Right lung (tissue), 10 donors: Measurements from ENCODE around the gene DNAAF5. TPM values are rescaled to one million over a fixed set of nuclear protein-coding genes. Genes with fewer than 3 reads are reported as not detected.
A peak's percentile ranks its signal among the peaks of the same experiment; 100 is the strongest.

Experiments used
- DNase-seq, 2 donors: peaks; one replicate each; pipeline ENCODE4 v3.0.0-alpha.2; 2013
- long read RNA-seq, 8 donors: transcript quantifications; one replicate each; lab custom pipeline, GENCODE V29; 2026
- polyA plus RNA-seq, 5 donors: library from polyadenylated mRNA; unstranded; fragments of 120-200 nt; gene quantifications; one replicate each; pipeline versions ENCODE4 v1.2.1 to v1.2.3, GENCODE V29; 2013; ENCODE audit warnings: inconsistent platforms in 1 of 5, low replicate concordance in 1 of 5; ENCODE audit not compliant: insufficient read length in 5 of 5, insufficient read depth in 1 of 5

DNAAF5 gene
- 10 to 100 TPM; 21.7 to 27.9 (median 24.6) TPM for polyA plus RNA-seq
- long read RNA-seq, donor 1, transcript DNAAF5-201 (13 exons, 3,410 nt): major isoform, 12 of 20 reads
- long read RNA-seq, donor 1, partial matches to known transcripts: 8 of 20 reads
- long read RNA-seq, donor 1, other reads (novel, unspliced or antisense): 0 of 20 reads
- long read RNA-seq, donor 2, partial matches to known transcripts: 0 of 7 reads
- long read RNA-seq, donor 2, other reads (novel, unspliced or antisense): 0 of 7 reads
- long read RNA-seq, donor 3, transcript DNAAF5-206 (2 exons, 298 nt): major isoform, 5 of 7 reads
- long read RNA-seq, donor 3, partial matches to known transcripts: 0 of 7 reads
- long read RNA-seq, donor 3, other reads (novel, unspliced or antisense): 0 of 7 reads
- long read RNA-seq, donor 4, partial matches to known transcripts: 0 of 5 reads
- long read RNA-seq, donor 4, other reads (novel, unspliced or antisense): 0 of 5 reads
- long read RNA-seq, donor 5, transcript DNAAF5-201 (13 exons, 3,410 nt): major isoform, 6 of 8 reads
- long read RNA-seq, donor 5, partial matches to known transcripts: 0 of 8 reads
- long read RNA-seq, donor 5, other reads (novel, unspliced or antisense): 0 of 8 reads
- long read RNA-seq, donor 6, transcript DNAAF5-201 (13 exons, 3,410 nt): major isoform, 10 of 20 reads
- long read RNA-seq, donor 6, partial matches to known transcripts: 6 of 20 reads
- long read RNA-seq, donor 6, other reads (novel, unspliced or antisense): 0 of 20 reads
- long read RNA-seq, donor 7, partial matches to known transcripts: 0 of 4 reads
- long read RNA-seq, donor 7, other reads (novel, unspliced or antisense): 0 of 4 reads
- long read RNA-seq, donor 8, partial matches to known transcripts: 0 of 3 reads
- long read RNA-seq, donor 8, other reads (novel, unspliced or antisense): 0 of 3 reads

GRCh38 chr7:726084-726853, at the start of gene DNAAF5:
Gene DNAAF5, plus strand, starts transcription at chr7:726699. Its CDS starts 22 bp downstream, at chr7:726721.
- peak; percentile 71 to 74 for DNase-seq

DNA sequence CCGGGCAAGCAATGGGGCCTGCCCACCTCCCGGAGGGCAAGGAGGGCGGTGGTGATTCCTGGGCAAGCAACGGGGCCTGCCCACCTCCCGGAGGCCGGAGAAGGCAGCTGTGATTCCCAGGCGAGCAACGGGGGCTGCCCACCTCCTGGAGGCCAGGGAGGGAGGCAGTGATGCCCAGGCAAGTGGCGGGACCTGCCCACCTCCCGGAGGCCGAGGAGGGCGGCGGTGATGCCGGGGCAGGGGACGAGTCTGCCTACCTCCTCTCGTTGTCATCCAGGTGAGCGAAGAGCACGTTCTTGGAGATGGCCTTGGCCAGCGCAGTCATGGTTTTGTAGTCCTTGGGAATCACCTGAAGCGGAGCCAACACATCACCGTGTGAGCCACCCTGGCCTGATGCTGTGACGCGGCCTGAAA, 49.5 kb upstream of the DNAAF5 start:
- no peak for DNase-seq

- DNase-seq: no peak
These were observed 45.9 kb upstream of the DNAAF5 start for GRCh38 chr7:680411-681127.

DNA sequence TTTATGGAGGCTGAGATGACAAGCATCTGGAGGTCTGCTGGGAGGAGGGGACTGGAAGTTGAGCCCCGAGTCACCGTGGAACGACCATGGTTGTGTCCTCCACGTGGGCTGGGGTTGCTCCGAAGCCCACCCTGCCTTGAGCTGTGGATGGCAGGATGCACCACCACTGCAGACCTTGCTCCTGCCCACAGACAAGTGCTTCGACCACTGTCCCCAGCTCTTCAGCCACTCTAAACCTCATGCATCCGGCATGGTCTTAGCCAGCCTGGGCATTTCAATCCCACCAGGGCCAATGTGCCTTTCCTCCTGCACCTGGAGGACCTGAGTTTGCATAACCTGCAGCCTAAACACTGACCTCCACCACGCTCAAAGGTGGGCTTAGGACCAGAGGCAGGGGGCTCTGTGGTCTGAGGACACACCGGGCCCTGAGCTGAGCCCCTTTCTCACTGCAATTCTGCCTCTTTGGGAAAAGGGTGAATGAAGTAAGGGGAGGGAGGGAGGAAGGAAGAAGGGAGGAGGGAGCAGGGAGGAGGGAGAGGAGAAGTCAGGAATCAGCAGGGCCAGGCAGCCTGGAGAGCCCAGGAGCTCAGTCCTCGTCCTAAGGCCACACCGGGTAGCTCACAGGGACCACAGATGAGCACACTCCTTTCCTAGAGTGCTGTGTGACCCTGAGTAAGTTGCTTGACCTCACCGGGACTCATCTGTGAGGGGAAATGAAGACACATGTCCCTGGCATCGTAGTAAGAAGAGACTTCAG, 44.8 kb upstream of the DNAAF5 start:
- no peak for DNase-seq

DNA sequence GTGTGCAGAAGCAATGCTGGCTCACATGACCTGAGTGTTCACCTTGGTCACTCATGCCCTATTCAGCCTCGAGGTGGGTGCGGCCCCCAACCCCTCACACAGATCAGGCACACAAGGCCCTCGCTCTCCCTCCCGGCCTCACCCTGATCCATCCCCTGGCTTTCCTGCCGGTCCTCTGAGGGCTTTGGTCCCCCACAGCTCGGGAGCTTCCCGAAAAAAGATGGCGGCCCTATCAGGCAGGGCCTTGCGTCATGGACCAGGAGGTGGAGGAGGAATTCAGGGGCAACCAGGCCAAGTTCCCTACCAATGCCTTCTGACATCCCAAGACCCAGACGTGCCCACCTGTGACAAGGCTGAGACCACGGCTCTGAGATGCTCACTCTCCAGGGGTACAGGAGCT, 43.7 kb upstream of the DNAAF5 start:
- no peak for DNase-seq

DNA sequence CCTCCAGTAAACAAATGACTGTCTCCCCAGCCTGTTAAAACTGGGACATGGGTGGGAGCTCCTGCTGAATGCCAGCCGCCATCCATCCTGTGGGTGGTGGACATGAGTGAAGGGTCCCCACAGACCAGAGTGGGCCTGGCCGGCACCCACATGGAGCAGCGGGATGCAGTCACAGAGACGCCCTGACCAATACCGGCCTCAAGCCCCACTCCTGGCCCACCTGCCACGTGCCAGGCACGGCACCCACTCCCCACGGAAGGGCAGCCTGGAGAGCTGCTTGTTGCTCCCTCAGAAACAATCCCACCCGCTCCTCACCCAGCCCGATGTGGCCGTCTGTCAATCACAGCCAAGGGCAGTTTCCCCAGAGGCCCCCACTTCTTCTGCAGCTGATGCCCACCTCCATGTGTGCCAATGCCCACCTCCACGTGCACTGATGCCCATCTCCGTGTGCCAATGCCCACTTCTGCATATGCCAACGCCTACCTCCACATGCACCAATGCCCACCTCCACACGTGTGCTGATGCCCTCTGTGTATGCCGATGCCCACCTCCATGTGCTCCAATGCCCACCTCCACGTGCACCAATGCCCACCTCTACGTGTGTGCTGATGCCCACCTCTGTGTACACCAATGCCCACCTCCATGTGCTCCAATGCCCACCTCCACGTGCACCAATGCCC, 42.8 kb upstream of the DNAAF5 start:
- no peak for DNase-seq

GRCh38 chr7:684416-684815, 42.1 kb upstream of the DNAAF5 start:
- DNase-seq: no peak

GRCh38 chr7:685540-685939, 41.0 kb upstream of the DNAAF5 start:
- DNase-seq: no peak

GRCh38 chr7:690478-691360, 35.8 kb upstream of the DNAAF5 start:
- no peak for DNase-seq

GRCh38 chr7:691361-692045, 35.0 kb upstream of the DNAAF5 start:
- DNase-seq: no peak

- DNase-seq: no peak
These were observed 33.2 kb upstream of the DNAAF5 start for GRCh38 chr7:693280-693679.

GRCh38 chr7:696426-696811, 30.1 kb upstream of the DNAAF5 start:
- no peak for DNase-seq

- no peak for DNase-seq
These were observed 29.5 kb upstream of the DNAAF5 start for GRCh38 chr7:696812-697551.

- DNase-seq: no peak
These were observed 27.7 kb upstream of the DNAAF5 start for GRCh38 chr7:698515-699475.

DNA sequence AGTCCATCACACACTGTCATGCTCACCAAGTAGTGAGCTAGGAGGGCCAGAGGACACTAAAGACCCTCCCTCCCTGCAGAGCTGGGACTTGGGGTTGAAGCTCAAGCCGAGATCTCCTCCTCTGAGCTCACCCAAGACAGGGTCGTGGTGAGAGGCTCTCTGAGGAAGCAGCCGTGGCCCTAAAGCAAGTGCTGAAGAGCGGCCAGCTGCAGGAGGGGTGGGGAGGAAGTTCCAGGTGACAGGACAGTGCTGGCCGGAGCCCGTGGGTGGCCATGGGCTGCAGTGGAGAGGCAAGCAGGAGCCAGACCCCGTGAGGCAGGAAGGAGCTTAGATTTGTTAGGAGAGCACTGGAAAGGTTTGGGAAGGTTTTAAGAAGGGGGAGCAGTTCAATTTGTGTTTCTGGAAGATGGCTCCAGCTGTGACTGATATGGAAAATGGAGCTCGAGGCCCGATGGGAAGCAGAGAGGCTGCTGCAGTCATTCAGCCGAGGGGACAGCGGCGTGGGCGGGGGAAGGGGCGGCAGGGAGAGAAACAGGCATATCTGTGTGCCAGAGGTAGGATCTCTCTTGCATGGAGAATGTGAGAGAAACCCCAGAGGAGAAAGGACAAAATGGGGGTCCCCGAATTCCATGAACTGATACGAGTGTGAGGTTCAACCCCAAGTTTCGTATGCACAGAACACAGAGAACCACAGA, 26.9 kb upstream of the DNAAF5 start:
- no peak for DNase-seq
